Renal cortex interstitium (tissue), 15 donors: ENCODE results near the gene CXorf49B. TPM values are rescaled to one million over a fixed set of nuclear protein-coding genes. Genes with fewer than 3 reads are reported as not detected.
"Not testable (repeated sequence)": the region's sequence is repeated elsewhere in the genome, so short reads cannot be mapped to it uniquely, and the experiment has no call there.

ENCODE experiments used
- DNase-seq, 11 donors: peaks; one replicate each; pipeline ENCODE4 v3.0.0-alpha.2; 2013; ENCODE audit warnings: low read depth in 9 of 11, low spot score in 4 of 11; ENCODE audit errors: extremely low read depth in 1 of 11
- long read RNA-seq, 16 experiments: transcript quantifications; one replicate each; lab custom pipeline, GENCODE V29; 2026
- polyA plus RNA-seq, 3 donors: library from polyadenylated mRNA; unstranded; fragments of 120-200 nt; gene quantifications; one replicate each; pipeline ENCODE4 v1.2.1, GENCODE V29; 2013; ENCODE audit not compliant: insufficient read length in 3 of 3

The CXorf49B gene
- not detected for polyA plus RNA-seq
- long read RNA-seq, donor 1: 0 reads
- long read RNA-seq, donor 2: 0 reads
- long read RNA-seq, donor 3: 0 reads
- long read RNA-seq, donor 4: 0 reads
- long read RNA-seq, donor 5: 0 reads
- long read RNA-seq, donor 6: 0 reads
- long read RNA-seq, donor 7: 0 reads
- long read RNA-seq, donor 8: 0 reads
- long read RNA-seq, donor 9: 0 reads
- long read RNA-seq, donor 10: 0 reads
- long read RNA-seq, donor 11: 0 reads
- long read RNA-seq, donor 12: 0 reads
- long read RNA-seq, donor 13: 0 reads
- long read RNA-seq, donor 14: 0 reads
- long read RNA-seq, donor 15: 0 reads
- long read RNA-seq, donor 16: 0 reads

- DNase-seq: not testable (repeated sequence)
These were observed at the start of gene CXorf49B for GRCh38 chrX:71763049-71763448. CXorf49B (plus strand) TSS chrX:71763349; CDS start chrX:71763424, 75 bp downstream.

- DNase-seq: not testable (repeated sequence)
These were observed 49.1 kb upstream of the CXorf49B start for GRCh38 chrX:71714064-71714463.

- DNase-seq: not testable (repeated sequence)
These were observed 47.6 kb upstream of the CXorf49B start for GRCh38 chrX:71715551-71715950.

GRCh38 chrX:71716323-71716722 lies 46.8 kb upstream of the CXorf49B start:
- not testable (repeated sequence) for DNase-seq

- not testable (repeated sequence) for DNase-seq
These were observed 45.0 kb upstream of the CXorf49B start, which contains the start of gene CXorf49 for GRCh38 chrX:71718185-71718584. CXorf49 (minus strand) TSS chrX:71718285; CDS start chrX:71718151, 134 bp downstream.

GRCh38 chrX:71719195-71719594 lies 44.0 kb upstream of the CXorf49B start:
- DNase-seq: not testable (repeated sequence)

- not testable (repeated sequence) for DNase-seq
These were observed 42.8 kb upstream of the CXorf49B start for GRCh38 chrX:71720289-71720886.

- DNase-seq: not testable (repeated sequence)
These were observed 2.4 kb upstream of the CXorf49B start for GRCh38 chrX:71760688-71761281.

GRCh38 chrX:71764832-71765231 lies 1.7 kb downstream of the CXorf49B start:
- not testable (repeated sequence) for DNase-seq

- not testable (repeated sequence) for DNase-seq
These were observed 2.5 kb downstream of the CXorf49B start for GRCh38 chrX:71765613-71766012.

GRCh38 chrX:71767134-71767533 lies 4.0 kb downstream of the CXorf49B start:
- DNase-seq: not testable (repeated sequence)

- DNase-seq: not testable (repeated sequence)
These were observed 15.2 kb downstream of the CXorf49B start for GRCh38 chrX:71778322-71778721.

GRCh38 chrX:71782225-71782949 lies 19.2 kb downstream of the CXorf49B start:
- not testable (repeated sequence) for DNase-seq

- not testable (repeated sequence) for DNase-seq
These were observed 19.8 kb downstream of the CXorf49B start for GRCh38 chrX:71782950-71783299.

- not testable (repeated sequence) for DNase-seq
These were observed 20.6 kb downstream of the CXorf49B start for GRCh38 chrX:71783569-71784347.

- not testable (repeated sequence) for DNase-seq
These were observed 21.3 kb downstream of the CXorf49B start for GRCh38 chrX:71784348-71784983.

GRCh38 chrX:71806450-71806849 lies 43.3 kb downstream of the CXorf49B start:
- not testable (repeated sequence) for DNase-seq

GRCh38 chrX:71809886-71810285 lies 46.7 kb downstream of the CXorf49B start:
- DNase-seq: no peak
